Head of caudate nucleus (tissue), 42 donors: ENCODE measurements around the gene MRPS31.
"Not testable (repeated sequence)": the region's sequence is repeated elsewhere in the genome, so short reads cannot be mapped to it uniquely, and the experiment has no call there.

Experiments
- DNase-seq, 42 donors: peaks; one replicate each; pipeline versions ENCODE4 v3.0.0 to v3.0.0-alpha.2; 2020 to 2021; ENCODE audit warnings: mixed read lengths in 7 of 42
- intact Hi-C: fragments of 100-400 bp; cut with DNase I; formaldehyde crosslinking; loops from one replicate; pipeline ENCODE4 v1.15.0; 2022

MRPS31 gene

DNA sequence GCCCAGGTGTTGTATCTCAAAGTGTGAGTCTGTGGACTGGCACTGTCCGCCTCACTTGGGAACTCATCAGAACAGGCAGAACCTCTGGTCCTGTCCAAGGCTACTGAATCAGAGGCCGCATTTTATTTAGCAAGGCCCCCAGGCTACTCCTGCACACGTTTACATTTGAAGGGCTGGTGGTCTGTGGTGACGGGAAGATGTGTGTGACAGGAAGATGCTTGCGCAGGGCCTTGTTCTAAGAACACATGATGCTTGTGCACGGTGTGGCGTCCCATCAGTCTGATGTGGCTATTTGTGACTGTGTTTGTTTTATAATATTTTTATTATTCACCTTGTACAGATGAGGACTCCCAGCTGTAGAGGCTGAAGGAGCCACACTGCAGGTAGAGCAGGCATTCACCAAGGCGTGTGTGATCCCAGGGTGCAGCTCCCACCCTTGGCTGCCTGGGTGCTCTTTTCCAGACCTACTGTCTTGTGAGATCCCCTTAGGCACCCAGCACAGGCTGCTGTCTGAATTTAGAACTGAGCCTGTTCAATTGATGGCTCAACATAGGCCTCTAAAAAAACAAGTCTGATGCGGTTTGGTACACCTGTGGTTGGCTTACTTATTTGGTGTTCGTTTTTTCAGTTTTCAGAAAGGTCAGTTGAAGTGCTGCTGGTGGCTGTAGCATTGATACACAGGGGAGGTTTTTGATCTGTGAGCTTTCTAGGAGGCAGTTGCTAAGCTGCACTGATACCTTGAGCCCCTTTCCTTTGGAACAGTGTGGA lies 21.5 kb upstream of the MRPS31 start:
- intact Hi-C loops, result no loop called here
- DNase-seq, result no peak

DNA sequence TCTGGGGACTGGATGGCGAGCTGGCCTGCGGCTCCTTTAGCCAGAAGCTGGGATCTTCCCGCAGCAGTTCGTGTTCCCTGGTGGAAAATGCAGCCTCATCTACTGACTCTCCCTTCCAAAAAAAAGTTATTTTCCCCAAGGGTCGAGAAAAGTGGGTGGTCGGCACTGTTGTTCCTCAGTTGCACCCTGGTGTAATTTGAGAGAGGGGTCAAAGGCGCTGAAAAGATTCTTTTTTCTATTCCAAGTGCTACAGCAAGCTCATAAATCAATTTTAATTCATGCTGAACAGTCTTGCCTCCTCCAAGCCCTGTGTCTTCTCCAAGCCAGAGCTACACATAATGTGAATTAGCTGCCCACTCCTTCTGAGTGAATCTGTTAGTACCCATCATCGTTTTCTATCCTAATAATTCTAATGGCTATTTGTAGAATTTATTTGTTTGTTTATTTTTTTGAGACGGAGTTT lies 19.2 kb upstream of the MRPS31 start:
- intact Hi-C loops, result no loop called here
- no peak for DNase-seq

DNA sequence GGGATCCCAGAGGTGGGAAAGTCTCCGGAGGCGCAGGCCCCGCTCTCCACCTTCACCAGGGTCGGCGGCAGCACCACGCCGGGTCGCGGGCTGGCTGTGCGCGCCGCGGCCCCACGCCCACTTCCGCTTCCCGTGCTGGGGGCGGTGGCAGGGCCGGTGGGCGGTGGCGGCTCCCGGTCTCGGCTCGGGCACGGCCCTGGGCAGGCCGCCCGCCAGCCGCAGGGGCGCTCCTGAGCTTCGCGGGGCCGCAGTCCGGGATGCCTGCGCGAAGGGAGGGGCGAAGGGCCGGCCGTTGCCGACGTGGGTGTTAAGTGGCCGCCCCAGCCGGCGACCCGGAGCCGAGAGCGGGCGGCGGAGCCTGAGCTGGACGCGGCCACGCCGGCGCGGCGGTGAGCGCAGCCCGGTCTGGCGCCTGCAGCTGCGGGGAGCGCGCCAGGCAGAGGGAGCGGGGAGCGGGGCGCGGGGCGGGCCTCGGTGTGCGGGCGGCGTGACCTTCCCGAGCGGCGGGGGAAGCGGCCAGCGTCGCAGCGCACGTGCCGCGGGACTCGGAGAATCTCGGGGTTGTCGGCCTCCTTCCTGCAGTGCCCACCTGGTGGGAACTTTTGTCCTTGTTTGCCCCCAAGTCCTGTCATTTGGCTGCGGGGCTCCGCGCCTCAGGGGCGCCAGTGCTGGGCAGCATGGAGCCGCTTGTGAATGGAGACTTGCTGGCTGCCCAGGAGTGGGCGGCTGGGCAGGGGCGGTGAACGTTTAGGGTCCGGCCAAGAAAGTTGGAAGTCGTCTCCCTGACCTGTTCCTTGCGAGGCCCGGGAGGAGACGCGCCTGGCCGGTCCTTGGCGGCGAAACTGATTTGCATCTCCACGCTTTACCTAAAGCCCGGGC lies 18.5 kb upstream of the MRPS31 start, which contains the start of gene SLC25A15:
Gene SLC25A15 (plus strand): TSS at position 337 of the 879 bp plus-strand sequence. CDS start 3,616 bp downstream, outside the sequence.
- intact Hi-C loops, result no loop called here
- peak in 40 of 42 donors; percentile 20 to 81 (median 59) for DNase-seq

DNA sequence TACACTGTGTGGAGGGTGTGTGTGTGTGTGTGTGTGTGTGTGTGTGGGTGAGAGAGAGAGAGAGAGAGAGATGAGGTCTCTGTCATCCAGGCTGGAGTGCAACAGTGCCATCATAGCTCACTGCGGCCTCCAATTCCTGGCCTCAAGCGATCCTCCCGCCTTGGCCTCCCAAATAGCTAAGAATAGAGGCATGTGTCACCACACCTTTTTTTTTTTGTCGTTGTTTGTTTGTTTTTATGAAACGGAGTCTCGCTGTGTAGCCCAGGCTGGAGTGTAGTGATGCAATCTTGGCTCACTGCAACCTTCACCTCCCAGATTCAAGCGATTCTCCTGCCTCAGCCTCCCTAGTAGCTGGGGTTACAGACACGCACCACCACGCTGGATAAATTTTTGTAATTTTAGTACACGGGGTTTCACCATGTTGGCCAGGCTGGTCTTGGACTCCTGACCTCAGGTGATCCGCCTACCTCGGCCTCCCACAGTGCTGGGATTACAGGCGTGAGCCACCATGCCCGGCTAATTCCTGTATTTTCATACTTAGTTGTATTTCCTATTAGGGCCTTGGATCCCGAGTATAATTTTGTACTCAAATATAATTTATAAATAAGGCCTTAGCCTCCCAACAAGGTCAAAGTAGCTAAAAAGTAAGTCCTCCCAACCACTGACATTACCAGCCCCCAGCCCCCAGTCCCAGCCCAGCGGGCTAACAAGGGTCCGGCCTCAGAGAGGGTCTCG lies 17.7 kb upstream of the MRPS31 start:
- intact Hi-C loops, DNase-seq: not testable (repeated sequence)

DNA sequence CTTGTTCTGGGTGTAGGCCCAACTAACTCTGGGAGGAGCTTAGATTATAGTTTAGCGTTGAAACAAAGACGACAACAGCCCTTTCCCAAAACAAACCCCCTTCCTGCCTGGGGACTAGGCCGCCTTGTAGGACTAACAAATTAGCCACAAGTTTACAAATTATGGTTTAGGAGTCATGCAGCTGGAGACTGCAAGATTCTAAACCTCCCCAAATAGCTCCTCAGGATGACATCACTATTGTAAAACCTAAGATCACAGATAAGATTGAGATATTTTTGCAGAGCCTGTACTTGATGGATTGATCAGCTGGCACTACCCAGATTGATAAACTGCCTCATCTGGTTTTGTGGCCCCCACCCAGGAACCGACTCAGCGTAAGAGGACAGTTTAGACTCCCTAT lies 16.1 kb upstream of the MRPS31 start:
- intact Hi-C loops, result no loop called here
- no peak for DNase-seq

DNA sequence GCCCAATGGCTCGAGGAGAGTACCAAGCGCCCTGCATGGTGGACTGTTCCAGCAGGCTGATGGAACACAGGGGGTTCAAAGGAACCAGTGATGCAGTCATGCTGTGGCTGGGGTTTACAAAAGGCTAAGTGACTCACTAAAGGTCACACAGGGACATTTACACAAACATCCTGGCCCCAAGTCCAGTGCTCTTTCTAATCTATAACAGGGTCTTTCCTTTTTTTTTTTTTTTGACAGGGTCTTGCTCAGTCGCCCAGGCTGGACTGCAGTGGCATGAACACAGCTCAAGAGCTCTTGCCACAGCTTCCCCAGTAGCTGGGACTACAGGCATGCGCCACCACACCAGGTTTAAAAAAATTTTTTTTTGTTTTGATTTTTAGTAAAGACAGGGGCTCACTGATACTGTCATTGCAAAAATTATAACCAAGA lies 15.6 kb upstream of the MRPS31 start:
- intact Hi-C loops, result no loop called here
- DNase-seq, result no peak

DNA sequence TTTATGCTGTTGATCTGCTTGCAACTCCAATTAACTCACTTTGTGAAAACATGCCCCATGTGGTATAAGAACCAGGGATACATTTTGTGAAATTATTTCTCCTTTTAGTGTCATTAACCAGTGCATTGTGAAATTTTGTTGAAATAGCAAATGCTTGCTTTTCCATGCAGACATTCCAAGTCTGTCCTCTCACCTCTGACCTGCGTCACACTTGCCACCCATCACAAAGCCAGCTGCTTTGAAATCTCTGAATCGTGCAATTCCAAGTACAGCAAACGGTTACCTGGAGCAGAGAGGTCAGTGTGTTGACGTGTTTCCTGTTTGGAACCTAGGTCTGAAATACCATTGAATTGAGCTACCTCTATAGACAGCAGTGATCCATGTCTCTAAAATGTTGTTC lies 13.6 kb upstream of the MRPS31 start:
- intact Hi-C loops, result no loop called here
- no peak for DNase-seq

DNA sequence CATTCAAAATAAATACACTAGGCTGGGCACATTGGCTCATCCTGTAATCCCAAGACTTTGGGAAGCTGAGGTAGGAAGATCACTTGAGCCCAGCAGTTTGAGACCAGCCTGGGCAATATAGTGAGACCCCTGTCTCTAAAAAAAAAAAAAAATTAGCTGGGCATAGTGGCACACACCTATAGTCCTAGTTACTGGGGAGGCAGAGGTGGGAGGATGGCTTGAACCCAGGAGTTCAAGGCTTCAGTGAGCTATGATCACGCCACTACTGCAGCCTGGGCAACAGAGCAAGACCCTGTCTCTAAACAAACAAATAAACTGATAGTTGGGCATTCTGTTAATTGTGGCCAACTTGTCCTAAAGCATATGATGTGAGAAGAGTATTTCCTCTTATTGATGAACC lies 12.0 kb upstream of the MRPS31 start:
- DNase-seq, intact Hi-C loops: not testable (repeated sequence)

DNA sequence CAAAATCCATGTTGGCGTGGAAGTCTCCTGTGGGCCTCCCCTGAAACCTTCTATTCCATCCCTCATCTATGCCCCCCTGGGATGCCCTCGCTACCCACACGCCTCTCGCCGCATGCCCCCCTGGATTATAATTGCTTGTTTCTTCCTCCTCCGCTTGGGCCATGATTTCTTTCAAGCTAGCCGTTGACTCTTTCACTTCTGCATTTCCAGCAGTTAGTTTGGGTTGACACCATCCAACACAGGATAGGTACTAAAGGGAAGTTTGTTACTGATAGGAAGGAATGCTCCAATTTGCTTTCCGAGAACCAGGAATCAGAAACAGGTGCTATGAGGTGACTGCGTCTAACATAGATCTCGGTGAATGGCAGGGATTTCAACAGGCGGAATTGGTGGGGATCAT lies 10.7 kb upstream of the MRPS31 start:
- DNase-seq, result no peak
- intact Hi-C loops, result no loop called here

DNA sequence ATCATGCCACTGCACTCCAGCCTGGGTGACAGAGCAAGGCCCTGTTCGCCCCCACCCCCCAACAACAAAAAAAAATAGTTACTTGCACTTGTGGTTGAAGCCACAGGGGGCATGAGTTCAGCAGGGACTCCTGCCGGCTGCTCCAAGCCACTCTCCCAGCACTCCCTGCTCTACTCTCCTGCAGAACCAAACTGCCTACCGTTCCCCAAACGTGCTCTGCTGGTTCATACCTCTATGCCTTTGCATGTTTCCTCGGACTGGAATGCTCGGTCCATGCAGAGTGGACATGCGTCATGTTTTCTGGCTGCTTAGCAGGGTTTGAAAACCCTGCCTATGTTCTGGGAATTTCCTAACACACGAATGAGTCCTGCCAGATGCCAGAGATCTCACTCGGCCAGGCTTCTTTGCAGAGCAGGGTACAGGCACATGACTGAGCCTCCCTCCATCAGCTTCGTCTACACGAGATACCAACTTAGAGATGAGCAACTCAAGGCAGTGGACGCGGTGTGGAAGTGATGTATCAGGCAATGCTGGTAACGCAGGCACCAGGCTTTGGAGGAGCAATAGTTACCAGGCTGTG lies 9.9 kb upstream of the MRPS31 start:
- no peak for DNase-seq
- intact Hi-C loops, result no loop called here

DNA sequence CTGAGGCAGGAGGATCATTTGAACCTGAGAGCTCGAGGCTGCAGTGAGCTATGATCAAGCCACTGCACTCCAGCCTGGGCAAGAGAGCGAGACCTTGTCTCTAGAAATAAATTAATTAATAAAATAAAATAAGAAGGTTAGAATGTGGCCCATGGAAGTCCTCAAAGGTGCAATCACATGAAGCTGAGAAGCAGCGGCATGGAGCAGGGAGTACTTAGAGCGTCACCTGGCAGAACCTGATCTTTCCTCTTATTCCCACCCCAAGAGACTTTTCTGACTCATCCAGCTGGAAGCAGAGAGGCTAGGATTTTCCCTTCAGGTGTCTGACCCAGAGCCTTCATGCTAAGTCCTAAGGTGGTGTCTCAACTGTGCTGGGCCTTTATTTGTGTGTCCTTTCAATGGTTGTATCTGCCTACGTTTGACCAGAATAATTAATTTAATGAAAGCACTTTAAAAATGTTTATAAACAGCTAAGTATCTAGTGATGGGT lies 8.9 kb upstream of the MRPS31 start:
- intact Hi-C loops, result no loop called here
- peak in 2 of 42 donors; percentile 13 to 23 for DNase-seq

DNA sequence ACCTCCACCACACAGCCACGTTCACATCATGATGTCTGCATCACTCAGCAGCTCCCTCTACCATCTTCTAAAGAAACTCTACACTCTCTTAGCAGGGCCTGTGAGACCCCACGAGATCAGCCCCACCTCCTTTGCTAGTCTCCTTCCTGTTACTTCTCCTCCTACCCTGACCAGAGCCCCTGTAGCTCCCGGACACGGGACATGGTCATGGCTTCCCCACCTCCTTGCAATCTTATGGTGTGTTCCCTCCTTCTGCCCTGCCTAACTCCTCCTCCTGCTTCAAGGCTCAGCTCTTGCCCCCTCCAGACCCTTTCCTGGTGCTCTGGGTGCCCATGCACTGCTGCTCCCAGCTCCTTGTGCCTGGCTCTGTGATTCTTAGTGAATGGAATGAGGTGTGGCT lies 8.1 kb upstream of the MRPS31 start:
- DNase-seq, result peak in 1 of 42 donors; percentile 22
- intact Hi-C loops, result no loop called here

DNA sequence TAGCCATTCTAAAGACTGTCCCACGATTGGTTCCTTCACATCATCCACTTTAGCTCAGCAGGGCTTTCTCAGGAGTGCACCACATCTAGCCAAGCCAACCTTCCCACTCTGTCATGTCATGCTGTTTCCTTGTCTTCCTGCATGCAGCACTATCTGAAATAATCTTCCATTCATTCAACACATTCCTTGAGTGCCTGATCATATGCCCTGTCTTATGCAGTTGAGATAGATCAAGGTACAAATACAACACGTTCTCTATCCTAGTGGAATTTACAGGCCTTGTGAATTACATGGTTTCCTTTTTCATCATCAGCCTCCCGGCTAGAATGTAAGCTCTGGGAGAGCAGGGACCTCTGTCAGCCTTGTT lies 6.8 kb upstream of the MRPS31 start:
- intact Hi-C loops, result no loop called here

DNA sequence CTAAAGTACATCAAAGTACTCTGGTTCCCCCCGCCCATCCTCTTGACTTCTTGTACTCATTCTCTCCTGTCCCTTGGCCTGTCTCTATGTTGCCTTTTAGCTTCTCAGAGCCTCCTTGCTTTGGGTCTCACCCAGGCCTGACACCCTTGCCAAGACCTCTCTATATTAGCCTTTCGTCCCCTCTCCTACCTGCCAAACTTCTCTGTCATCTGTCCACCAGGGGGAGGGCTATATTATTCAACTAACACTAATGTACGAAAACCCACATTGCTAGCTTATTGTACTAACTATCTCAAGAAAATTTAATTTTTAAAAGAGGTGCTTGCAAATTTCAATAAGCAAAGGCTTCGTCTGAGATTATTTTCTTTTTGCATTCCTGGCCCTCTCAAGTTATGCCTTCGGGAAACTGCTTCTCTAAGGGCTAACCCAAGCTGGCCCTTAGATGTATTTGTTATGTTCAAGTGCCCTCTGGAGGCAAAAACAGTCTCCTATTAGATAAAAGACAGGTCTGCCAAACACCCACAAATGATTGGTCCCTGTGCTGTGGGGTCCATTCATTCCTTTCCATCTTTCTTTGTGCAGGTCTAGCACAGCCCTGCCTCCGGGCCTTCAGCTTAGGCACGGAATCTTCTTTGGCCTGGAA lies 6.3 kb upstream of the MRPS31 start:
- intact Hi-C loops, result no loop called here
- peak in 9 of 42 donors; percentile 13 to 54 (median 36) for DNase-seq

More for the DNA sequence above, 6.8 kb upstream of the MRPS31 start:
- DNase-seq, result no peak

DNA sequence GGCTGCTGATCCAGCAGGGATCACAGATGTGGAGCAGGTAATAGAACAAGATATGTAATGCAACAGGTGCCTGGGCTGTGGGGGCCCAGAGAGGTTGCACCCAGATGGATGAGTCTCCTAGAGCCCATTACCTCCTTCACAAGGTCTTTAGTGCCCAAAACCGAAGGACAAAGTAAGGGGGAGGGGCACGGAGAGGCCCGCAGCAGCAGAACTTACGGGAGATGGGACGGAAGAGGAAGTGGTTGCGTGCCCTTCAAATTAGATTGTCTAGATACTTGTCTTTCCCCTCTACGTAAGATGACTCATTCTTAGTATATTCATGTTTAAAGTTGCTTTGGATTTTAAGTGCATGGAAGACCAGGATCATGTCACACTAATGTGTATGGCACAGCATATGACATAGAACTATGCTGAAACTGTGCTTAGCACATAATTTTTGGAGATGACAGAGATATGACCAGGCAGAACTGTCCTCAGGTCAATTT lies 5.7 kb upstream of the MRPS31 start:
- intact Hi-C loops, result no loop called here
- DNase-seq, result peak in 2 of 42 donors; percentile 38 to 41

DNA sequence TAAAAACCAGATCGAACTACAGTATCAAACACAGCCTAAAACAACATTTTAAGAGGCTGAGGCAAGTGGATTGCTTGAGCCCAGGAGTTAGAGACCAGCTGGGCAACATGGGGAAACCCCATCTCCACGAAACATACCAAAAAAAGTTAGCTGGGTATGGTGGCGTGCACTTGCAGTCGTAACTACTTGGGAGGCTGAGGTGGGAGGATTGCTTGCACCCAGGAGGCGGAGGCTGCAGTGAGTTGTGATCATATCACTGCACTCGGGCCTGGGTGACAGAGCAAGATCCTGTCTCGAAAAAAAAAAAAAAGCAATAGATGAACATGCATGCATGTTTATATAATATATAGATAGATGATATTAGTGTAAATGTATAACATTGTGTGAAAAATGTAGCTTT lies 5.2 kb upstream of the MRPS31 start:
- peak in 1 of 42 donors; percentile 38 for DNase-seq
- intact Hi-C loops, result no loop called here

DNA sequence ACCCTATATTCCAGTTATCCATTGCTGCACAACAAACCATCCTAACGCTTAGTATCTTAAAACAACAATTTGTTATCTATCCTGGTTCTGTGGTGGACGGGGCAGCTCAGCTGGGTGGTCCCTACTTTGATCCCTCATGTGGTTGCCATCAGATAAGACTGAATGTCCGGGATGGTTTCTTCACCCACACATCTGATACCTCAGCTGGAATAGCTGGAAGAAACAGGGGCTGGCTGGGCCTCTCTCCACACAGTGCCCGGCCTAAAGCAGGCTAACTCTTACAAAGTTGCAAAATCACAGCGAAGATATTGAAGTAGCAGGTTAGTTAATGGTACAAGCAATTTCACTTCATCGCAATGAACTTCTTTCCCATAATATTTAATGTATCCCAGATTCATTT lies 3.7 kb upstream of the MRPS31 start:
- intact Hi-C loops, result loop anchor here (5.0 kb wide), 1 partner anchor 148 kb away; no protein-coding TSS in a partner anchor
- DNase-seq, result no peak
